HG02798 (cell line): ENCODE data around the gene DNAI1.

ENCODE experiments used
- ATAC-seq: cut with Tn5 transposase; IDR thresholded peaks from one replicate; pipeline ENCODE4 v1.9.1; 2021; ENCODE audit warnings: mild to moderate bottlenecking; ENCODE audit not compliant: unreplicated experiment, poor library complexity

Gene DNAI1

DNA sequence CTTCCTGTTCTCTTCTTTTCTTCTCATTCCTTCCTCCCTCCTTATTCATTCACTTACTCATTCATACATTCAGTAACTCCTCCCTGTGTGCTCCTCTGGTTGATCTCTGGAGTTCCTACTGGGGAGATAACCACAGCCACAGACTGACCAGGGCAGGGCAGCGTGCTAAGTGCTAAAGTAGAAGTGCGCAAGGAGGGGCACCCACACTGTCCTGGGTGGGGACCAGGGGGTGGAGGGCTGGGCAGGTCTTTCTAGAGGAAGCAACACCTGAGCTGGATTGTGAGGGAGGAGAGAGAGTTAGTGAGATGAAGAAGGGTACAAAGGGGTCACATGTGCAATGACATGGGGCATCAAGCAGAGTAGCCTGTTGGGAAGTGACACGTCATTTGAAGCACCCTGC, 50.3 kb downstream of the DNAI1 start:
- no peak for ATAC-seq

GRCh38 chr9:34510497-34511468, 52.2 kb downstream of the DNAI1 start:
- ATAC-seq, result no peak

DNA sequence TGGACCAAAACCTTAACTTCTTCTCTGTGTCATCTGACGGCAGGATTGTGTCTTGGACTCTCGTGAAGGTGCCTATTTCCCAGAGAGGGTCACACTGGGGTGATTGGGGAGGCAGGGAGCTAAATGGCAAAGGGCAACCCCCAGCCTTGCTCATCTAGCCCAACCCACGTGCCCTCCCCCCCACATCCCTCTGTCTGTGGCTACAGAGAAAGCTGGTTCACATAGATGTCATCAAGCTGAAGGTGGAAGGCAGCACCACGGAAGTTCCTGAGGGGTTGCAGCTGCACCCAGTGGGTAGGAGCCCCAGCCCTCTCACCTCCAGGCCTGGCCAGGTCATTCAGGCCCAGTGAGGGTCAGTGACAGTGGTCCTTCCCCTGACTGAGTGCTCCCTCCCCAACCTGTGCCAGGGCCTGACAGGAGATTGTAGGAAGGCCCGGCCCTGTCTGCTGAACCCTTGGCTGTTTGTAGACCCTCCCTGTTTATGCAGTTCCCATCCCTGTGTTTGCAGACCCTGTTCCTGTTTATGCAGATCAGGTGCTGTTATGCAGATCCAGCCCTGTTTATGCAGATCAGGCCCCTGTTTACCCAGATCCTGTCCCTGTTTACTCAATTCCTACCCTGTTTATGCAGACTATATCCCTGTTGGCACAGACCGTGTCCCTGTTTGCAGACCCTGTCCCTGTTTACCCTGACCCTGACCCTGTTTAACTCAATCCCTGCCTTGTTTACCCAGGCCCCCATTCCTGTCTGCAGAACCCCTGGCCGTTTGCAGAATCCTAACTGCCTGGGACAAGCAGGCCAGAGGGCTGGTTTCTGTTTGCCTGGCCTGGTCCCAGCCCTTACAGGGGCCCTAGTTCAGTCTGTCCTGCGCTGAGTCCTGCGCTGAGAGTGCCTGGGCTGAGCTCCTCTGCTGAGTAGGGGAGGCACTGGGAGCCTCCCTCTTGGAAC, 53.8 kb downstream of the DNAI1 start:
- ATAC-seq, result no peak

- ATAC-seq, result no peak
These were observed 55.1 kb downstream of the DNAI1 start for GRCh38 chr9:34513567-34514214.

DNA sequence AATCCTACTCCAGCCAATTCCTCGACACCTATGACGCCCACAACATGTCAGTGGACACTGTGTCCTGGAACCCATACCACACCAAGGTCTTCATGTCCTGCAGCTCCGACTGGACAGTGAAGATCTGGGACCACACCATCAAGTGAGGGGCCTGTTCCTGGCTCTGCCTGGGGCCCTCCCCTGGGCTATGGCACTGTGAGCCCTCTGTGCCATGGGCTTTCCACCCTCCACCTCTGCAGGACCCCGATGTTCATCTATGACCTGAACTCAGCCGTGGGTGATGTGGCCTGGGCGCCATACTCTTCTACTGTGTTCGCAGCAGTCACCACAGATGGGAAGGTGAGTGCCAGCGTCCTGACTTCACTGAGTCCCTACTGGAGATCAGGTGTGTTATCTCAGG, 55.8 kb downstream of the DNAI1 start:
- ATAC-seq, result no peak

DNA sequence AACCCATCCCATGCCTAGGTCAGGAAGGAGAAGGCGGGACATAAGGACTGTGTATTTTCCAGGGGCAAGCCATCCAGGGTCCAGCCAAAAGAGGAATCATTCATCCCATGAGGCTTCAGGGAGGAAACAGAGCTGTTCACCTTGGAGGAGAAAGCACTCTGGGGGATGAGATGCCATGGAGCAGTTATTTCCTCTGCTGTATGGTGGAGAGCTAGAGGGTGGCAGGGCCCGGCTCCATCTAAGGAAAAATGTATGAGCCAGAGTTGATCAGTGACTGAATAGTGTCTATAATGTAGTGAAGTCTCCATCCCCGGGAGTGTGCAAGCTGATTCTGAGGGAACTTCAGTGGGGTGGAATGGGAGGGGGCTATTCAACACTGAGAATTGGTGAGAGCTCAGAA, 56.2 kb downstream of the DNAI1 start:
- no peak for ATAC-seq

DNA sequence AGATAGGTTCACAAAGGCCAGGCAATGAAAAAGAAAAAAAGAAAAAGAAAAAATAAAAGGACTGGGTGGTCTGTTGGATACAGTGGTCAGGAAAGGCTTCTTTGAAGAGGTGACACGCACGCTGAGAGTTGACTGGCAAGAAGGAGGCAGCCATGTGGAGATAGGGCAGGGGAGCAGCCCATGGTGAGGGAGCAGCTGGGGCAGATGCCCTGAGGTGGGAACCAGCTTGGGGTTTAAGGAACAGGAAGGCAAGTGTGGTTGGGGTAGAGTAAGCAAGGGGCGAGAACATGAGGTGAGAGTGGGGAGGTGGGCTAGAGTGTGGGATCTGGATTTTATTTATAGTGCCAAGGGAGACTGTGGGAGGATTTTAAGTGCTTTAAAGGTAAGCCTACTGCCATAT, 57.4 kb downstream of the DNAI1 start:
- ATAC-seq, result no peak

DNA sequence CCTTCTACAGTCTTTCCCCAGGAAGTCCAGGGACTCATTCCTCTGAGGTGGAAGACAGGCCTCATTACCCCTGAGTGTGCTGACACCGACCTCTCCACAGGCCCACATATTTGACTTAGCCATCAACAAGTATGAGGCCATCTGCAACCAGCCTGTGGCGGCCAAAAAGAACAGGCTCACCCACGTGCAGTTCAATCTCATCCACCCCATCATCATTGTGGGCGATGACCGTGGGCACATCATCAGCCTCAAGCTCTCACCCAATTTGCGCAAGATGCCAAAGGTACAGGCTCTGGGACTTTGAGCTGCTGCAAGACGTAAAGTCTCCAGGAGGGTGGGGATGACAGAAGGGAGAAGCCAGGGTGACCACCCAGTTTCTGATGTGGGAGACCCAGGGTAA, 58.6 kb downstream of the DNAI1 start:
- ATAC-seq, result no peak

- no peak for ATAC-seq
These were observed 59.6 kb downstream of the DNAI1 start for GRCh38 chr9:34518110-34518616.

- ATAC-seq, result no peak
These were observed 60.3 kb downstream of the DNAI1 start for GRCh38 chr9:34518896-34519295.

- no peak for ATAC-seq
These were observed 60.9 kb downstream of the DNAI1 start for GRCh38 chr9:34519321-34520020.

DNA sequence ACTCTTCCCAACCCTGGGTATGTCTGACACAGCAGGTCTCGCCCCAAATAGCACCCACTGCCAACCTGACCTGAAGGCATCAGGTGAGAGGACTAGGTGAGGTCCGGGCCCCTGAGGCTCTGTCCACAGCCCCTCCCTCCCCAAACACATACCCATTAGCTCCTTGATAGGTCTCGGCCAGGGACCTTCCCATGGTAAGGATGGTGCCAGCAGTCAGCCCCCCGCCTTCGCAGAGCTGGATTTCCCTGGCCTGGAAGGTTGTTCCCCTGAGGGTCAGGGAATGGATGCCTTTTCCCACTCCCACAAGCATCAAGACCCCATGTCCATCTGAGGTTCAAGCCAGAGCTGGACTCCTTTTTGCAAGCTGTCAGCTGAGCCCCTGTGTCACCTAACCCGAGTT, 61.5 kb downstream of the DNAI1 start:
- no peak for ATAC-seq

- no peak for ATAC-seq
These were observed 62.1 kb downstream of the DNAI1 start for GRCh38 chr9:34520505-34521385.

DNA sequence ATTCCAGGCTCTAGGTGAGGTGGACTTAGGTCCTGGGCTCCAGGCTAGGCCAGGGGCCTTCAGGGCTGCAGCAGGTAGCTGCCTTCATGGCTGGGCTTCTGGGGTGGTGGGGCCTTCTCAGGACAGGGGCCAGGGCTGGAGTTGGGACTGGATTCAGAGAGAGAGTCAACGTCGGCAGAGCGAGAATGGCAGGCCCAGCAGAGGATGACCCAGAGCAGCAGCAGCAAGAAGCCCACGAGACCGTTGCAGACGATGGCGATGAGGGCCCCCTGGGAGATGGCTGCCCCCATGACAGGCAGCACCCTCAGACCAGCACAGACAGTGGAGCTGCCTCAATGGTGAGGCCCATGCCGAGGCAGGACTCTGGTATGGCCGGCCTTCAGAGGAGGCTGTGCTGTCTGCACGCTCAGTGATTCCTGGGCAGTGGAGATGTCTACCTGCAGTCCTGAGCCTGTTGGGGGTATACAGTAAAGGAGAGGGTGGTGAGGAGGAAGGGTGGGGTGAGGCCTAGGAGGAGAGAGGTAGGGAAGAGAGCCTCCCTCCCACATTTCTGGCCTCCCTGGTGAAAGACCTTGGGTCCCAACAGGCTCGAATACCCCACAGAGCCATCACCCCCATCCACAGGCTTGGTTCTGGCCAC, 62.9 kb downstream of the DNAI1 start:
- ATAC-seq, result no peak

DNA sequence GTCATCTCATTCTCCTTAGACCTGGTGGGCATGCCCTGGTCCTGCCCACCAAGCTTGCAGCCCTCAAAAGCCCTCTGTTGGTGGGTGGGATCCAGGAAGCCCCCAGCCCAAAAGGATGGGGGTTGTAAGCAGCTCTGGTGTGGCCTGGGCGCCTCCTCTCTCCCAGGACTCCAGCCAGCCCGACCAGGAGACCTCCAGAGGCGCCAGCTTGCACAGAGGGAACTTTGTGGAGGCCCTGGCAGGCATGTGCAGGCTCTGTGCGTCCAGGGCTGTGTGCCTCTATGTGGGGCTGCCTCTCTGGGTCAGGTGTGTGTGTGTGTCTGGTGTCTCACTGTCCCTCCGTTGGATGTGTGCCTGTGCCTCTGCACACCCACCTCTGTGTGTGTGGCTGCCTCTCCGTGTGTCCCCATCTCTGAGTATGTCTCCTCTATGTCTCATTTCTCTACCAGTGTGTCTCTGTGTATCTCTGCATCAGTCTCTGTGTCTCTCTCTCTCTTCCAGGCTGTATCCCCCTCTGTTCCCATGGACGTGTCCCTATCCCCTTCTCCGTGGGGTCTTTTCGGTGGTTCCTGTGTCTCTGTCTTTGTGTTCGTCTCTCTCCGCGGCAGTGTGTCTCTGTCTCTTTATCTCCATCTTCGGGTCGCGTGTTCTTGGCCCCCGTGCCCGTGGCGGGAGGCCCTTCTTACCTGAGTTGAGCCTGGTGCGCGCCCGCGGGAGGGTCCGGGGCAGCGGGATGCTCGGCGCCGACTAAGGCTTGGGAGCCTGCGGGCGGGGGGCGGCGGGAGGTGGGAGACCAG, 63.7 kb downstream of the DNAI1 start:
- ATAC-seq, result no peak

DNA sequence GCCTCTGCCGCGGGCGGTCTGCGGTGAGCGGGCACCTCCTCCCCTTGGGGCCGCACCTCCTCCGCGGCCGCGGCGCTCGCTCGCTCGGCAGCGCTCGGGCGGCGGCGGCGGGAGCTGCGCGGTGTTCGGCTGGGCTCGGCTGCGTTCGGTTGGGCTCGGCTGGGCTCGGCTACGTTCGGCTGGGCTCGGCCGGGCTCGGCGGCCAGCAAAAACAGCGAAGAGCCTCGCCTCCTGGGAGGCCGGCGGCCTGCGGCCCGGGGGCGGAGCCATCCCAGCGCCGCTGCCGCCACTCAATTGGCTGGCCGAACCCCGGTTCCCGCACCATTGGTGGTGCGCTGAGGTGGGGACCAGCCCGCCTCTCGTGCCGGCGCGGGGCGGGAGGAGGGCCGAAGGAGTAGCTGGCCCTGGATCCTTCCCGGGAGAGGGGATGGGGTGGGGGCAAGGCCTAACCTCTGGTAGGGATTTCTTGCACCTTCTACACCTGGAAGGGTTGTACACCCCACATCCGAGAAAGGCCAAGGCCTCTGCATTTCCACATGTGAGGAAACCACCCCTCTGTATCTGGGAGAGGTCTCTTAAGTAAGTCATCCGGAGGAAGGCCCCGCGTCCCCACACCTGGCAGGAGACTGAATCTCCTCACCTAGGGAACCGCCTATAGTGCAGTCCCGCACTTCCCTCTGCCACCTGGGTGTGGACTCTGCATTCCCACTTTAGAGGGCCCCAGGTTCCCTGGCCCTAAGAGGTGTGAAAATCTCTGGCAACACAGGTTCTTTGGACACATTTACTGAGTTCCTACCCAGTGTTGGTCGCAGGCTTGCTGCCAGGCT, 64.6 kb downstream of the DNAI1 start, which contains the start of gene ENHO:
ENHO (minus strand) TSS at position 20 of the 827 bp plus-strand sequence. CDS start 1,295 bp downstream, outside the sequence.
- ATAC-seq, result peak; percentile 88

GRCh38 chr9:34524349-34524748, 65.7 kb downstream of the DNAI1 start:
- ATAC-seq, result no peak
